ENCODE results near the gene WNK2.

GRCh38 chr9:93287189-93287552 is 103.2 kb downstream of the WNK2 start:
- TF ChIP-seq POLR2AphosphoS5 (IDR thresholded peaks at IDR 0.05; ENCODE audit: borderline replicate concordance, low read depth, low read length) (no peak), EZH2 (IDR thresholded peaks at IDR 0.05) (no peak), FOXP2 (optimal IDR thresholded peaks at IDR 0.05; ENCODE audit: control extremely low read depth, extremely low read length, insufficient read depth) (no peak)
